Hematopoietic multipotent progenitor cell treated with erythropoietin and hydrocortisone succinate and interleukin-3 and kit ligand, for 17 days (in vitro differentiated cells): ENCODE results near the gene SIRT6.
"Not testable (repeated sequence)": the region's sequence is repeated elsewhere in the genome, so short reads cannot be mapped to it uniquely, and the experiment has no call there.

Experiments used
- DNase-seq: peaks from one replicate; pipeline ENCODE4 v3.0.0-alpha.2; 2015; ENCODE audit warnings: low spot score

SIRT6 gene

DNA sequence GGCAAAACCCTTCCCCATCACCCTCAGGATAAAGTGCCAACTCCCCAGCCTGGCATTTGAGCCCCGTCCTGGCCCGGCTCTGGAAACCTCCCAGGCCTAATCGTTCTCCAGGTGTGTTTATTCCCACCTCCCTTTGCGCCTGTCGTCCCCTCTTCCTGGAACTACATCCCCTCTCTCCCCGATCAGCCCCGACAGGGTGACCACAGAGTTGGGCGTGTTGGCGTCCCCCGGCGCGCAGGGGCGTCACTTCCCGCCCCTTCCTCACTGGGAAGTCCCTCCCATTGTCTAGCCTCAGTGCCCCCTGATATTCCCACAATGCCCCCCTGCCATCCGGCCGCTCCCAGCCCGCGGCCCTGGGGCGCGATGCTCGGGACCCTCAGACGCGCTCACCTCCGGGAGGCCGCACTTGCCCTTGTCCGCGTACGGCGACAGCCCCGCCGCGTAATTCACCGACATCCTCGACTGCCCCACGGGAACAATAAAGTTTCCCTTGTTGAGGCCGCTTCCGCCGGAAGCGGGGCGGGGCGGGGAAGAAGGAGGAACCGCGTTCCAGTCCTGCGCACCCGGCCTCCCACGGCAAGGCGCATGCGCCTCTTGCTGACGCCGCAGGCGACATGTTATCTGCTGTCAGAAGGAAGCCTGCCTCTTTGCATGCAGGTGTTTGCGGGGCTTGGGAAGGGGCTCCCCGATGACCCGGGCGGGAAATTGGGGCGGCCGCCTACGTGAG, at the start of gene SIRT6, which contains the start of gene ANKRD24:
Gene SIRT6 (minus strand): TSS at position 480 of the 727 bp plus-strand sequence. CDS start 24 bp downstream, at position 456.
Gene ANKRD24 (plus strand): TSS at position 606 of the 727 bp plus-strand sequence. CDS start 3,737 bp downstream, outside the sequence.
- peak; percentile 95 for DNase-seq

- not testable (repeated sequence) for DNase-seq
Observed at GRCh38 chr19:4232139-4232538, 49.8 kb upstream of the SIRT6 start.

GRCh38 chr19:4231521-4231920, 49.2 kb upstream of the SIRT6 start:
- not testable (repeated sequence) for DNase-seq

- not testable (repeated sequence) for DNase-seq
Observed at GRCh38 chr19:4230237-4230636, 47.9 kb upstream of the SIRT6 start.

GRCh38 chr19:4229179-4229931, 47.0 kb upstream of the SIRT6 start, which contains the start of gene EBI3:
Gene EBI3, plus strand, starts transcription at chr19:4229523. Its CDS starts 28 bp downstream, at chr19:4229551.
- no peak for DNase-seq

DNA sequence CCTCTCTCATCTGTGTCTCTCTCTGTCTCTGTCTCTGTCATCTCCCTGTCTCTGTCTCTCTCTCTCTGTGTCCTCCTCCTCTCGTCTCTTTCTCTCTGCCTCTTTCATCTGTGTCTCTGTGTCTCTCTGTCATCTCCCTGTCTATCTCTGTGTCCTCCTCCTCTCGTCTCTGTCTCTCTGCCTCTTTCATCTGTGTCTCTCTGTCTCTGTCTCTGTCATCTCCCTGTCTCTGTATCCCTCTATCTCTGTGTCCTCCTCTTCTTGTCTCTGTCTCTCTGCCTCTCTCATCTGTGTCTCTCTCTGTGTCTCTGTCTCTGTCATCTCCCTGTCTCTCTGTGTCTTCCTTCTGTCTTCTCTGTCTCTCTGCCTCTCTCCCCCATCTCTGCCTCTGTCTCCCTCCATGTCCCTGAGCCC, 46.4 kb upstream of the SIRT6 start:
- DNase-seq = no peak

- no peak for DNase-seq
Observed at GRCh38 chr19:4227771-4228170, 45.4 kb upstream of the SIRT6 start.

GRCh38 chr19:4225885-4226284, 43.5 kb upstream of the SIRT6 start:
- no peak for DNase-seq

- no peak for DNase-seq
Observed at GRCh38 chr19:4224470-4224869, 42.1 kb upstream of the SIRT6 start.

DNA sequence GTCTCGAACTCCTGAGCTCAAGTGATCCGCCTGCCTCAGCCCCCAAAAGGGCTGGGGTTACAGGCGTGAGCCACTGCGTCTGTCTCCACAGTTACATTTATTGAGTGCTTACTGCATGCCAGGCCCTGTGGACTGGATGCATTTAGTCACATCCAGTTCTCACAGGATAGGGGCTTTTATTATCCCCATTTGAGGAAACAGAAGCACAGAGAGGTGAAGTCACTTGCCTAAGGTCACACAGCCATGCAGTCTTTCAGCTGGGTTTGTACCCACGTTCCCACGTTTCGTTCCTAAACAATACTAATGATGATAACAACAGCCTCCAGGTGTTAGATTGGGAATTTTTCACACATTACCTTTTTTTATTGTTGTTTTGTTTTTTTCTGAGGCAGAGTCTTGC, 37.8 kb upstream of the SIRT6 start:
- no peak for DNase-seq

DNA sequence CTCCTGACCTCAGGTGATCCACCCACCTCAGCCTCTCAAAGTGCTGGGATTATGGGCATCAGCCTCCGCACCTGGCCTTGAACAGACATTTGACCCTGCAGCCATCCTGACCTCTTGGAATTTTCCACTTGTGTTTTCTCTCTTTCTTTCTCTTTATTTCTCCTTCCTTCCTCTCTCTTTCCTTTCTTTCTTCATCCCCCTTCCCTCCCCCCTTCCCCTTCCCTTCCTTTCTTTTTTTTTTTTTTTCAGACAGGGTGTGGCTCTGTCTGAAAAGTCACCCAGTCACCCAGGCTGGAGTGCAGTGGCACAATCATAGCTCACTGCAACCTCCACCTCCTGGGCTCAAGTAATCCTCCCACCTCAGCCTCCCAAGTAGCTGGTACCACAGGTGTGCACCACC, 36.2 kb upstream of the SIRT6 start:
- not testable (repeated sequence) for DNase-seq

GRCh38 chr19:4217429-4218264, 35.3 kb upstream of the SIRT6 start:
- DNase-seq = no peak

GRCh38 chr19:4216846-4217245, 34.5 kb upstream of the SIRT6 start:
- no peak for DNase-seq

DNA sequence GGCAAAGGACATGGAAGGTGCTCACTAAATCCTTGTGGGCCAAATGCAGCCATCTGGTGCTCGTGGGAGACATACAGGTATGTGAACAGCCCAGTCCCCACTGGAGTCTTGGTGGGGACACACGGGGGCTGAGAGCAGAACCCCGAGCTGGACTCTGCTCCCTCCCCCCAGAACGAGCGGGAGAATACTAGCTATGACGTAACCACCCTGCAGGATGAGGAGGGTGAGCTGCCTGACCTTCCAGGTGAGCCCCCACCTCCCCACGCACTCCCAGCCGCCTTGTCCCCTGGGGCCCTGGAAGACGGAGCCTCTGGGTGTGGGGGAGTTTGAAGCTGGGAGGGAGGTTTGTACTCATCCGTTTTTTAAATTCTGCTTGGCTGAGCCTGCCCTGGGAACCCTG, 33.4 kb upstream of the SIRT6 start:
- DNase-seq = no peak

DNA sequence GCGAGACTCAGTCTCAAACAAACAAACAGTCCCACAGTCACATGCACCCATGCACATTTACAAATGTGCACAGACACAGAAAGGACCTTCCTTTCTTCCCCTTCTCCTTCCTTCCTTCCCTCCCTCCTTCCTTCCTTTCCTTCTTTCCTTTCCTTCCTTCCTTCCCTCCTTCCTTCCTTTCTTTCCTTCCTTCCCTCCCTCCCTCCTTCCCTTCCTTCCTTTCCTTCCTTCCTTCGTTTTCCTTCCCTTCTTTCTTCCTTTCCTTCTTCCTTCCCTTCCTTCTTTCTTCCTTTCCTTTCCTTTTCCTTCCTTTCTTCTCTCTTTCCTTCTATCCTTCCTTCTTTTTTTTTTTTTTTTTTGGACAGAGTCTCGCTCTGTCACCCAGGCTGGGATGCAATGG, 30.8 kb upstream of the SIRT6 start:
- no peak for DNase-seq

GRCh38 chr19:4210166-4210731, 27.9 kb upstream of the SIRT6 start:
- no peak for DNase-seq

DNA sequence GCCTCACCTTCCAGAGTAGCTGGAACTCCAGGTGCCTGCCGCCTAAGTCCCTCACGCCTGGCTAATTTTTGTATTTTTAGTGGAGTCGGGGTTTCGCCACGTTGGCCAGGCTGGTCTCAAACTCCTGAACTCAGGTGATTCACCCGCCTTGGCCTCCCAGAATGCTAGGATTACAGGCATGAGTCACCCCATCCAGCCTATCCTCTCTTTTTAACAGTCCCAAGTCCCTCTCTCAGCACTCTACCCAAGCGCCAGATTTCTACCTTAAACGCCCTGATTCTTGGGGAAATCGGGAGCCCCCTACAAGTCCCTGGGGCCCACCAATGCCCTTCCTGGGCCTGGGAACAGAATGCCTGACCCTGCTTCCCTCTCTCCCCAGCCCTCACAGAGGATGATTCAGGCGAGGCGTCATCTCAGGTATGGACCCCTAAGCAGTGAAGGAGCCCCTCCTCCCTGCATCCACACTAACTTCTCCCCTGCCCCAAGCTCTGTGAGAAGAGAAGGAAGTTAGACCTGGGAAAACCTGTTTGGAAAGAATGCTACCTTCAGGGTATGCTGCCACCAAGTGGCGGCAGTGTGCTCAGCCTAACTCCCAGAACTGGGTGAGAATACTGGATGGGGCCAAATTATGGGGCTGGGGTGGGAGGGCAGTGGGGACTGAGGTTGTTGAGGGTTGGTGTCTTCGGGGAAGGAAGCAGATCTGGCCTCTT, 26.2 kb upstream of the SIRT6 start:
- DNase-seq = no peak

DNA sequence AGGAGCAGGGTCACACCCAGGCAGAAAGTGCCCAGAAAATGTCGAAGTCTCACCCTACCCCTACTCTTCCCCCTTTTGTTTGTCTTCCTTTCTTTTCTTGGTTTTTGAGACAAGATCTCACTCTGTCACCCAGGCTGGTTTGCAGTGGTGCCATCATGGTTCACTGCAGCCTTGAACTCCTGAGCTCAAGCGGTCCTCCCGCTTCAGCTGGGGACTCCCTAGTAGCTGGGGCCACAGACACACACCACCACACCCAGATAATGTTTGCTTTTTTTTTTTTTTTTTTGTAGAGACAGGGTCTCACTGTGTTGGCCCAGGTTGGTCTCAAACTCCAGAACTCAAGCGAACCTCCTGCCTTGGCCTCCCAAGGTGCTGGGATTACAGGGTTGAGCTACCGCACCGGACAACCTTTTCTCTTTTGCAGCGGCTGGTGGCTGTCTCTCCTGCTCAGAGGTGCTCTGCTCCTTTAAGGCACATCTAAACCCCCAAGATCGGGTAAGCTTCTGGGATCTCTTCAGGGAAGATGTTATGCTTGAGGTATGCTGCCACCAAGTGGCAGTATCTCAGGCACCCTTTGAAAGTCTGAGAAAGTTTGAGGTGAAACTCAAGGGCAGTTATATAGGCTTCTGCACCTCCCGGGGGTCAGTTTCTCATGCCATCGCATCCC, 24.6 kb upstream of the SIRT6 start:
- no peak for DNase-seq

- DNase-seq = no peak
Observed at GRCh38 chr19:4201798-4202197, 19.4 kb upstream of the SIRT6 start.

GRCh38 chr19:4200940-4201542, 18.7 kb upstream of the SIRT6 start:
- DNase-seq = no peak
